Measurements from ENCODE around the gene MRTO4.

GRCh38 chr1:19250629-19251304 lies 838 bp upstream of the MRTO4 start:
- TF ChIP-seq CTCF (IDR thresholded peaks at IDR 0.05 in 8 of 11, conservative IDR thresholded peaks at IDR 0.05 in 3 of 11) (no peak), POLR2AphosphoS5 (IDR thresholded peaks at IDR 0.05) (no peak), POLR2A (IDR thresholded peaks at IDR 0.05) (no peak)

All from spleen (tissue), 7 donors.